Mesangial cell (primary cell): ENCODE measurements around the gene FREM3. TPM values are rescaled to one million over a fixed set of nuclear protein-coding genes. Genes with fewer than 3 reads are reported as not detected.

Experiments
- total RNA-seq: library from RNA; depleted of rRNA; stranded (reverse); fragments of >200 nt; gene quantifications from 2 replicates; pipeline ENCODE4 v1.2.3, GENCODE V29; 2015

FREM3 gene
- not detected in 2 replicates for total RNA-seq

GRCh38 chr4:143700416-143701352 is at the start of gene FREM3:
Gene FREM3 (minus strand): TSS chr4:143700675. CDS start chr4:143700675, 0 bp downstream.

Other genes starting within 250 kb of the FREM3 start
- 25.7 and 28.2 TPM in 2 replicates for gene SMARCA5, start 187.0 kb downstream of the FREM3 start, total RNA-seq
- gene GYPE, start 204.9 kb upstream of the FREM3 start, total RNA-seq, result under 0.01 and 0.16 TPM in 2 replicates